GM18951 (cell line): Measurements from ENCODE around the gene KCNG4.

ENCODE experiments used
- POLR2A ChIP-seq: IDR thresholded peaks from 4 replicates; pipeline ENCODE4 v1.6.1; 2011; ENCODE audit warnings: mild to moderate bottlenecking; ENCODE audit not compliant: insufficient read length, insufficient read depth; ENCODE audit errors: extremely low read depth
- in situ Hi-C: fragments of 300-500 bp; cut with MboI; formaldehyde crosslinking; loops from one replicate; pipeline ENCODE4 v1.12.0; 2022; ENCODE audit warnings: low sequenced_read_pairs, mixed read lengths, inconsistent platforms; ENCODE audit not compliant: unreplicated experiment

The KCNG4 gene

GRCh38 chr16:84239909-84240308 lies at the start of gene KCNG4:
Gene KCNG4 (minus strand): TSS chr16:84240012. CDS start chr16:84237485, 2,527 bp downstream.
- no peak for TF ChIP-seq POLR2A

GRCh38 chr16:84288902-84289301 lies 49.1 kb upstream of the KCNG4 start:
- in situ Hi-C loops: loop anchor here (25.0 kb wide), 1 partner anchor 198 kb away; no protein-coding TSS in a partner anchor
- TF ChIP-seq POLR2A: no peak

More at GRCh38 chr16:84239909-84240308, at the start of gene KCNG4:
- in situ Hi-C loops: no loop called here

GRCh38 chr16:84286578-84287240 lies 46.9 kb upstream of the KCNG4 start:
- in situ Hi-C loops: loop anchor here (25.0 kb wide), 1 partner anchor 201 kb away; no protein-coding TSS in a partner anchor

GRCh38 chr16:84284154-84284722 lies 44.4 kb upstream of the KCNG4 start:
- in situ Hi-C loops: loop anchor here (25.0 kb wide), 1 partner anchor 203 kb away; no protein-coding TSS in a partner anchor
- TF ChIP-seq POLR2A: no peak

More at GRCh38 chr16:84286578-84287240, 46.9 kb upstream of the KCNG4 start:
- TF ChIP-seq POLR2A: no peak

- TF ChIP-seq POLR2A: no peak
- in situ Hi-C loops: loop anchor here (25.0 kb wide), 1 partner anchor 204 kb away; no protein-coding TSS in a partner anchor
These were observed 43.7 kb upstream of the KCNG4 start for GRCh38 chr16:84283314-84284153.

GRCh38 chr16:84282533-84282932 lies 42.7 kb upstream of the KCNG4 start:
- in situ Hi-C loops: loop anchor here (25.0 kb wide), 1 partner anchor 205 kb away; no protein-coding TSS in a partner anchor

GRCh38 chr16:84281074-84281473 lies 41.3 kb upstream of the KCNG4 start:
- TF ChIP-seq POLR2A: no peak
- in situ Hi-C loops: loop anchor here (25.0 kb wide), 1 partner anchor 206 kb away; no protein-coding TSS in a partner anchor

More at GRCh38 chr16:84282533-84282932, 42.7 kb upstream of the KCNG4 start:
- no peak for TF ChIP-seq POLR2A

- in situ Hi-C loops: loop anchor here (10.0 to 25.0 kb wide), 2 partner anchors 207 to 345 kb away; no protein-coding TSS in a partner anchor
- no peak for TF ChIP-seq POLR2A
These were observed 40.1 kb upstream of the KCNG4 start for GRCh38 chr16:84279881-84280280.

GRCh38 chr16:84278968-84279367 lies 39.2 kb upstream of the KCNG4 start:
- no peak for TF ChIP-seq POLR2A
- in situ Hi-C loops: loop anchor here (10.0 to 25.0 kb wide), 2 partner anchors 208 to 346 kb away; no protein-coding TSS in a partner anchor

GRCh38 chr16:84278333-84278732 lies 38.5 kb upstream of the KCNG4 start:
- TF ChIP-seq POLR2A: no peak
- in situ Hi-C loops: loop anchor here (10.0 to 25.0 kb wide), 2 partner anchors 209 to 346 kb away; no protein-coding TSS in a partner anchor

- no peak for TF ChIP-seq POLR2A
These were observed 37.5 kb upstream of the KCNG4 start for GRCh38 chr16:84277244-84277823.

GRCh38 chr16:84275585-84276151 lies 35.9 kb upstream of the KCNG4 start:
- TF ChIP-seq POLR2A: no peak
- in situ Hi-C loops: loop anchor here (10.0 to 25.0 kb wide), 2 partner anchors 212 to 349 kb away; no protein-coding TSS in a partner anchor

More at GRCh38 chr16:84277244-84277823, 37.5 kb upstream of the KCNG4 start:
- in situ Hi-C loops: loop anchor here (10.0 to 25.0 kb wide), 2 partner anchors 210 to 347 kb away; no protein-coding TSS in a partner anchor

GRCh38 chr16:84274515-84274914 lies 34.7 kb upstream of the KCNG4 start:
- TF ChIP-seq POLR2A: no peak
- in situ Hi-C loops: loop anchor here (10.0 kb wide), 1 partner anchor 350 kb away; no protein-coding TSS in a partner anchor
